Globus pallidus (tissue), 1 donor: ENCODE results near the gene HSDL2.
"Not testable (repeated sequence)": the region's sequence is repeated elsewhere in the genome, so short reads cannot be mapped to it uniquely, and the experiment has no call there.

Experiments
- DNase-seq: peaks from one replicate; pipeline ENCODE4 v3.0.0-alpha.2; 2015; ENCODE audit warnings: low spot score

The HSDL2 gene

GRCh38 chr9:112500842-112501241, 120.9 kb downstream of the HSDL2 start:
- no peak for DNase-seq

GRCh38 chr9:112501287-112501686, 121.4 kb downstream of the HSDL2 start:
- DNase-seq = peak; percentile 51

- no peak for DNase-seq
Observed at GRCh38 chr9:112502175-112502946, 122.5 kb downstream of the HSDL2 start.

- peak; percentile 26 for DNase-seq
Observed at GRCh38 chr9:112503170-112503569, 123.3 kb downstream of the HSDL2 start.

- DNase-seq = no peak
Observed at GRCh38 chr9:112505086-112505485, 125.2 kb downstream of the HSDL2 start.

GRCh38 chr9:112505607-112506006, 125.7 kb downstream of the HSDL2 start:
- no peak for DNase-seq

- DNase-seq = no peak
Observed at GRCh38 chr9:112506571-112506970, 126.7 kb downstream of the HSDL2 start.

- DNase-seq = no peak
Observed at GRCh38 chr9:112507001-112507680, 127.2 kb downstream of the HSDL2 start.

GRCh38 chr9:112508377-112508776, 128.5 kb downstream of the HSDL2 start:
- DNase-seq = no peak

GRCh38 chr9:112512377-112512776, 132.5 kb downstream of the HSDL2 start:
- DNase-seq = not testable (repeated sequence)

- no peak for DNase-seq
Observed at GRCh38 chr9:112516769-112517168, 136.9 kb downstream of the HSDL2 start.

- no peak for DNase-seq
Observed at GRCh38 chr9:112520069-112520468, 140.2 kb downstream of the HSDL2 start.

GRCh38 chr9:112520656-112521055, 140.7 kb downstream of the HSDL2 start:
- DNase-seq = no peak
